GM23248 (cell line): ENCODE measurements around the gene PIP4K2A.

Experiments used
- EZH2 ChIP-seq: fragments of 200-600 bp; sonication (generic); IDR thresholded peaks from 2 replicates; pipeline ENCODE4 v1.6.1; 2018; ENCODE audit warnings: antibody characterized with exemption, mild to moderate bottlenecking; ENCODE audit not compliant: insufficient read depth, poor library complexity, severe bottlenecking
- EZH2phosphoT487 ChIP-seq: fragments of 200-600 bp; sonication (generic); IDR thresholded peaks from 2 replicates; pipeline ENCODE4 v1.6.1; 2018; ENCODE audit warnings: antibody characterized with exemption, moderate library complexity, mild to moderate bottlenecking, low read depth; ENCODE audit not compliant: insufficient read depth

- TF ChIP-seq EZH2 = no peak
- no peak for TF ChIP-seq EZH2phosphoT487
These were observed 9.4 kb upstream of the PIP4K2A start for GRCh38 chr10:22723783-22724182.
